Lower leg skin (tissue), 4 donors: ENCODE results near the gene CAMK2B. TPM values are rescaled to one million over a fixed set of nuclear protein-coding genes. Genes with fewer than 3 reads are reported as not detected.
A peak's percentile ranks its signal among the peaks of the same experiment; 100 is the strongest.
"Not testable (repeated sequence)": the region's sequence is repeated elsewhere in the genome, so short reads cannot be mapped to it uniquely, and the experiment has no call there.

Experiments
- DNase-seq, 2 donors: peaks; one replicate each; pipeline ENCODE4 v3.0.0-alpha.2; 2019; ENCODE audit warnings: low spot score in 2 of 2
- H3K4me3 ChIP-seq: fragments of 200-600 bp; sonication (generic); 2 replicates; pipeline ENCODE4 v1.5.1; 2017; ENCODE audit warnings: mild to moderate bottlenecking, low read depth; ENCODE audit not compliant: poor library complexity, severe bottlenecking
- CTCF ChIP-seq, 3 donors: fragments of 450-650 bp; IDR thresholded peaks; one replicate each; pipeline ENCODE4 v1.5.1; 2016; ENCODE audit warnings: antibody characterized with exemption in 3 of 3, mild to moderate bottlenecking in 3 of 3, moderate library complexity in 2 of 3
- POLR2A ChIP-seq, 2 donors: fragments of 450-650 bp; IDR thresholded peaks; one replicate each; pipeline ENCODE4 v1.6.1; 2016 to 2017; ENCODE audit warnings: antibody characterized with exemption in 2 of 2, mild to moderate bottlenecking in 1 of 2, moderate library complexity in 1 of 2
- WGBS, 2 donors: methylation state at CpG; one replicate each; pipeline ENCODE4 v1.1.5; 2018; 5-methylcytosine and 5-hydroxymethylcytosine counted together
- intact Hi-C: fragments of 100-400 bp; cut with DNase I; formaldehyde crosslinking; loops from one replicate; pipeline ENCODE4 v1.15.0; 2023; ENCODE audit warnings: low total_unique reads
- total RNA-seq, 4 donors: library from RNA; depleted of rRNA; stranded (reverse); fragments of >200 nt; gene quantifications; one replicate each; pipeline ENCODE4 v1.1.0, GENCODE V29; 2016

Gene CAMK2B
- total RNA-seq, 4 donors from 2014 or later: 0.04 to 2.6 (median 1.1) TPM

DNA sequence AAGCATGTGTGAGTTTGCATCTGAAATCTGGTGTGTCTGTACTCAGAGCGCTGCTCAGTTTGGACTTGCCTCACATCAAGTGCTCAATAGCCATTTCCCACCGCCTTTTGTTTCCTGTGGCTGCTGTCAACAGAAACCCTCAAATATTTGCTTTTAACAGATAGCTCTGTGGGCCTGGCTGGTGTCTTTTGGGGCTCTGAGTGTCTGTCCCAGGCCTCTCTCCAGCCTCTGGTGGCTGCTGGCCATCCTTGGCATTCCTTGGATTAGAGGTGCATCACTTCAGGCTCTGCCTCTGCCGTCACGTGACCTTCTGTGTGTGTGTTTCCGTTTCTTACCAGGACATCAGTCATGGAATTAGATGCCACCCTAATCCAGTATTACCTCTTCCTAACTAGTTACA lies 115.3 kb downstream of the CAMK2B start:
- WGBS, 2 donors: 82 to 92% methylated on average over 5 of the region's 5 CpGs
- intact Hi-C loops: no loop called here
- DNase-seq: no peak
- TF ChIP-seq POLR2A (IDR thresholded peaks at IDR 0.05) (no peak), CTCF (IDR thresholded peaks at IDR 0.05) (no peak)
- H3K4me3 ChIP-seq: no peak overlapping the region

GRCh38 chr7:44208085-44208484 lies 117.3 kb downstream of the CAMK2B start:
- TF ChIP-seq CTCF (IDR thresholded peaks at IDR 0.05) (no peak), POLR2A (IDR thresholded peaks at IDR 0.05) (no peak)
- 89 to 93% methylated on average over 7 of the region's 7 CpGs for WGBS, 2 donors
- no peak overlapping the region for H3K4me3 ChIP-seq
- DNase-seq: peak in 1 of 2 donors; percentile 61
- intact Hi-C loops: no loop called here

DNA sequence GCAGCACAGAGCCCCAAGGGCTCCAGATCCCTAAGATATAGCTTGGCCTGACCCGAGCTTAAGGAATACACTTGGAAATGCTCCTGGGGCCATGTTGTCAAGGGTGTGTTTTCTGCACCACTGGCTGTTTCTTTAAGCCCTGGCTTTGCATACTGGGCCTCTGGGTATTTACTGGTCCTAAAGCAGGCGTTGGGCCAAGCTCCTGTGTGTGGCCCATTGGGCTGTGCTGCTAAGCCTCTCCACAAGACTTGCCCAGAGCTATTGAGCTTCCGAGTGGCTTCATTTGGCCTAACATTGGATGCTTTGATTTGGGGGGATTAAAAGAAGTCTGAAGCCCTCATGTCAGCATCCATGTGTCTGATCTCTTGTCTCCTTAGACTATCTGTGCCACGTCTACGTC lies 119.4 kb downstream of the CAMK2B start:
- intact Hi-C loops: no loop called here
- WGBS, 2 donors: 87% methylated on average over 5 of the region's 5 CpGs
- no peak for DNase-seq
- TF ChIP-seq CTCF (IDR thresholded peaks at IDR 0.05) (no peak), POLR2A (IDR thresholded peaks at IDR 0.05) (no peak)
- no peak overlapping the region for H3K4me3 ChIP-seq

GRCh38 chr7:44201813-44202212 lies 123.6 kb downstream of the CAMK2B start:
- intact Hi-C loops: no loop called here
- DNase-seq: no peak
- 20% methylated on average over 8 of the region's 8 CpGs for WGBS, 2 donors
- no peak overlapping the region for H3K4me3 ChIP-seq
- TF ChIP-seq CTCF (IDR thresholded peaks at IDR 0.05) (no peak), POLR2A (IDR thresholded peaks at IDR 0.05) (no peak)

- DNase-seq: peak; percentile 90 to 98
- intact Hi-C loops: no loop called here
- no peak for TF ChIP-seq POLR2A (IDR thresholded peaks at IDR 0.05)
- TF ChIP-seq CTCF (IDR thresholded peaks at IDR 0.05): peak in 1 of 3 donors; percentile 29
- peak within 1 kb of the TSS; percentile 97 for H3K4me3 ChIP-seq
- WGBS, 2 donors: 0% methylated on average over 34 to 49 of the region's 58 CpGs
Observed at GRCh38 chr7:44200699-44201461, 124.5 kb downstream of the CAMK2B start, which contains the start of gene YKT6. YKT6 (plus strand) TSS chr7:44200978; CDS start chr7:44201136, 158 bp downstream.

DNA sequence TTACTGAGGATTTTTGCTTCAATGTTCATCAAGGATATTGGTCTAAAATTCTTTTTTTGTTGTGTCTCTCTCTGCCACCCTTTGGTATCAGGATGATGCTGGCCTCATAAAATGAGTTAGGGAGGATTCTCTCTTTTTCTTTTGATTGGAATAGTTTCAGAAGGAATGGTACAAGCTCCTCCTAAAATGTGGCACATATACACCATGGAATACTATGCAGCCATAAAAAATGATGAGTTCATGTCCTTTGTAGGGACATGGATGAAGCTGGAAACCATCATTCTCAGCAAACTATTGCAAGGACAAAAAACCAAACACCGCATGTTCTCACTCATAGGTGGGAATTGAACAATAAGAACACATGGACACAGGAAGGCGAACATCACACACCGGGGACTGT lies 125.2 kb downstream of the CAMK2B start:
- intact Hi-C loops, DNase-seq, H3K4me3 ChIP-seq: not testable (repeated sequence)
- WGBS, 2 donors: 60 to 87% methylated on average over 1 to 3 of the region's 3 CpGs
